Upper lobe of right lung (tissue), 1 donor: ENCODE measurements around the gene MACIR. TPM values are rescaled to one million over a fixed set of nuclear protein-coding genes. Genes with fewer than 3 reads are reported as not detected.

Source experiments
- ATAC-seq: fragments of 200-7000 bp; cut with Tn5 transposase; one replicate; pipeline ENCODE4 v1.9.1; 2020; ENCODE audit warnings: mild to moderate bottlenecking, moderate library complexity
- DNase-seq: peaks from one replicate; pipeline ENCODE4 v3.0.0-alpha.2; 2020
- H3K27ac ChIP-seq: fragments of 200-600 bp; one replicate; pipeline ENCODE4 v1.8.0; 2022
- H3K27me3 ChIP-seq: fragments of 200-600 bp; one replicate; pipeline ENCODE4 v1.8.0; 2022; ENCODE audit warnings: mild to moderate bottlenecking
- H3K36me3 ChIP-seq: fragments of 200-600 bp; one replicate; pipeline ENCODE4 v1.8.0; 2022
- H3K4me1 ChIP-seq: fragments of 200-600 bp; one replicate; pipeline ENCODE4 v1.8.0; 2022
- H3K4me3 ChIP-seq: fragments of 200-600 bp; one replicate; pipeline ENCODE4 v1.8.0; 2022; ENCODE audit warnings: mild to moderate bottlenecking
- H3K9me3 ChIP-seq: fragments of 200-600 bp; one replicate; pipeline ENCODE4 v1.8.0; 2022
- intact Hi-C: fragments of 100-400 bp; cut with DNase I; formaldehyde crosslinking; loops from one replicate; pipeline ENCODE4 v1.11.0; 2022
- total RNA-seq: library from RNA; stranded (reverse); fragmentation: NEBNext Ultra II Directional; extraction: Animal tissue kit (Norgen Biotek cat#: 25700); gene quantifications from one replicate; pipeline ENCODE4 v1.2.1, GENCODE V29; 2021
- TF ChIP-seq, protein P1 (sequence below): fragments of 200-600 bp; IDR thresholded peaks from one replicate; pipeline ENCODE4 v1.8.0; 2022; ENCODE audit warnings: antibody characterized with exemption
- donor health status: DM: no; HTN: yes; CAD: no; lungs with severe emphysema.

The MACIR gene
- total RNA-seq, 1 donor from 2014 or later: 4.2 TPM

GRCh38 chr5:103235891-103236290 lies 22.7 kb upstream of the MACIR start:
- Histone ChIP-seq H3K4me1 (no peaks in the 10 kb centered on the region), H3K36me3 (no peaks in the 10 kb centered on the region), H3K4me3 (no peak overlapping the region), H3K27ac (no peak overlapping the region), H3K9me3 (no peaks in the 10 kb centered on the region), H3K27me3 (no peaks in the 10 kb centered on the region)
- intact Hi-C loops: no loop called here
- DNase-seq (no peak), ATAC-seq (no peak)
- TF ChIP-seq, protein P1, sequence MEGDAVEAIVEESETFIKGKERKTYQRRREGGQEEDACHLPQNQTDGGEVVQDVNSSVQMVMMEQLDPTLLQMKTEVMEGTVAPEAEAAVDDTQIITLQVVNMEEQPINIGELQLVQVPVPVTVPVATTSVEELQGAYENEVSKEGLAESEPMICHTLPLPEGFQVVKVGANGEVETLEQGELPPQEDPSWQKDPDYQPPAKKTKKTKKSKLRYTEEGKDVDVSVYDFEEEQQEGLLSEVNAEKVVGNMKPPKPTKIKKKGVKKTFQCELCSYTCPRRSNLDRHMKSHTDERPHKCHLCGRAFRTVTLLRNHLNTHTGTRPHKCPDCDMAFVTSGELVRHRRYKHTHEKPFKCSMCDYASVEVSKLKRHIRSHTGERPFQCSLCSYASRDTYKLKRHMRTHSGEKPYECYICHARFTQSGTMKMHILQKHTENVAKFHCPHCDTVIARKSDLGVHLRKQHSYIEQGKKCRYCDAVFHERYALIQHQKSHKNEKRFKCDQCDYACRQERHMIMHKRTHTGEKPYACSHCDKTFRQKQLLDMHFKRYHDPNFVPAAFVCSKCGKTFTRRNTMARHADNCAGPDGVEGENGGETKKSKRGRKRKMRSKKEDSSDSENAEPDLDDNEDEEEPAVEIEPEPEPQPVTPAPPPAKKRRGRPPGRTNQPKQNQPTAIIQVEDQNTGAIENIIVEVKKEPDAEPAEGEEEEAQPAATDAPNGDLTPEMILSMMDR: no peak

DNA sequence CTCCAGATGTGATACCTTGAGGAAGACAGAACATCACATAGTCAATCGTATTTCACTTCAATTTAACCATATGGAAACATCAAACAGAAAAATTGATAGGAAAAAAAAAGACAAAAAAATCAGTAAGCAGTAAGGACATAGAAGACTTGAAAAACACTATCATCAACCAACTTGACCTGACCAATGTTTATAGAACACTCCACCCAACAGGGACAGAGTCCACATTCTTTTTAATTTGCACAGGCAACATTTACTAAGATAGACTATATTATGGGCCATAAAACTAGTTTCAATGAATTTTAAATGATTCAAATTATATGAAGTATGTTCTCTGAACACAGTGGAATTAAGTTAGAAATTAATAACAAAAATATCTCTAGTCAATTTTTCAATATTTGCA lies 20.8 kb upstream of the MACIR start:
- Histone ChIP-seq H3K27ac (no peak overlapping the region), H3K4me3 (no peak overlapping the region), H3K36me3 (no peaks in the 10 kb centered on the region), H3K4me1 (no peaks in the 10 kb centered on the region), H3K9me3 (no peaks in the 10 kb centered on the region), H3K27me3 (no peaks in the 10 kb centered on the region)
- TF ChIP-seq, protein P1: no peak
- intact Hi-C loops: no loop called here
- DNase-seq (no peak), ATAC-seq (no peak)

GRCh38 chr5:103243665-103244064 lies 14.9 kb upstream of the MACIR start:
- intact Hi-C loops: no loop called here
- Histone ChIP-seq H3K36me3 (no peaks in the 10 kb centered on the region), H3K4me1 (no peaks in the 10 kb centered on the region), H3K4me3 (no peak overlapping the region), H3K27me3 (no peaks in the 10 kb centered on the region), H3K9me3 (no peaks in the 10 kb centered on the region), H3K27ac (no peak overlapping the region)
- DNase-seq (no peak), ATAC-seq (no peak)
- TF ChIP-seq, protein P1: no peak

DNA sequence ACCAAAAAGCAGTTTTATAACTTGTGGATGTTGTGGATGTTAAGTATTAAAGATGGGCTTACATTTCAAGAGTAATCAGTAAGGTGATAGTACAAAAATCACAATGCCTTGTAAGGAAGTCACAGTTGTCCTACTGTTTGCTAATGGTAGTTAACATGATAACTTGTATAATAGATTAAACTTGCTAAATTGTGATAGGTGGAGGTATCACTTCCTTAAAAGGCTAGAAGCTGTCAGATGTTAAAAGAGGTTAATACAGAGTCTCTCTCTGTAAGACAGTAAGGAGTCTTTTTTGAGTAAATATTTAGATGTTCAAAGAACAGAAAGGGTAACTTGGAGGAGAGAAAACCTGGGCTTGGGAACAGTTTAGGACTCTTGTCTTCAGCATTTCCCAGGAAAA lies 14.2 kb upstream of the MACIR start:
- Histone ChIP-seq H3K36me3 (no peaks in the 10 kb centered on the region), H3K27ac (no peak overlapping the region), H3K4me3 (no peak overlapping the region), H3K4me1 (no peaks in the 10 kb centered on the region), H3K27me3 (no peaks in the 10 kb centered on the region), H3K9me3 (no peaks in the 10 kb centered on the region)
- TF ChIP-seq, protein P1: no peak
- DNase-seq: no peak
- intact Hi-C loops: no loop called here
- ATAC-seq: no peak

DNA sequence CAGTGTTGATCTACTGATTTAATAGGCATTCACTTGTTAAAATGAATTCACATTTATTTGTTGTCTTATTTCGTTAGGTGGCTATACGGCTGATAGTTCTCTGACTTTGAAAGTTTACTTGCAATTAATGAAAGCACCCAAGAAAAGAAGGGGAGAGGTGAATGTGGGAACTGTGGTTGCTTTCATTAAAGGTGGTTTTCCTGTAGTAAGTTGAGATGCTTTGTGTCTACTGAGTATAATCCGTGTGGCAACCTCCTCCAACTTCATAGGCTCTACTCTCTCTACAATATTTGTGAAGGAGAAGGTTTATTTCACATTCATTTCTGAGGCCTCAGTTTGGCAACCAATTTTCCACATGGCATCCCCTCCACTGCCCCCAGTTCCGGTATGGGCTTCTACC lies 12.8 kb upstream of the MACIR start:
- H3K27me3 ChIP-seq: no peaks in the 10 kb centered on the region
- no peak overlapping the region for H3K27ac ChIP-seq
- H3K9me3 ChIP-seq: no peaks in the 10 kb centered on the region
- intact Hi-C loops: no loop called here
- no peaks in the 10 kb centered on the region for H3K36me3 ChIP-seq
- TF ChIP-seq, protein P1: no peak
- H3K4me1 ChIP-seq: no peaks in the 10 kb centered on the region
- no peak overlapping the region for H3K4me3 ChIP-seq
- no peak for ATAC-seq
- no peak for DNase-seq

DNA sequence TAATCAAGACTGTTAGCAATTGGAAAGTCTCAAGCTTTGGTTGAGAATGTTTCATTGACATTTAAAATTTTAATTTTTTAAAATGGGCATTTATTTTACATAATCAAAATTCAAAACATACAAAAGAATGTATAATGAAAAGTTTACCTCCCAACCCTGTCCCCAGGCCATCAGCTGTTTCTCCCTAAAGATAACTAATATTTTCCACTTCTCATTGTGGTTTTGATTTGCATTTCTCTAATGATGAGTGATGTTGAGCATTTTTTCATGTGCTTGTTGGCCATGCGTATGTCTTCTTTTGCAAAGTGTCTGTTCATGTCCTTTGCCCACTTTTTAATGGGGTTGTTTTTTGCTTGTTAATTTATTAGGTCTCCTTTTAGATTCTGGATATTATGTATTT lies 11.4 kb upstream of the MACIR start:
- H3K27ac ChIP-seq: no peak overlapping the region
- TF ChIP-seq, protein P1: no peak
- H3K4me1 ChIP-seq: no peaks in the 10 kb centered on the region
- H3K27me3 ChIP-seq: no peaks in the 10 kb centered on the region
- H3K9me3 ChIP-seq: no peaks in the 10 kb centered on the region
- intact Hi-C loops: no loop called here
- ATAC-seq: no peak
- DNase-seq: no peak
- no peak overlapping the region for H3K4me3 ChIP-seq
- no peaks in the 10 kb centered on the region for H3K36me3 ChIP-seq
